Measurements from ENCODE around the gene PUM2.

GRCh38 chr2:20205915-20206524, 144.6 kb downstream of the PUM2 start:
- TF ChIP-seq CTCF (IDR thresholded peaks at IDR 0.05), result no peak
- no peak for TF ChIP-seq POLR2A (IDR thresholded peaks at IDR 0.05)

Data from sigmoid colon (tissue), 3 donors.